Sigmoid colon (tissue), 4 donors: ENCODE data around the gene SLC12A8.

Experiments
- CTCF ChIP-seq, 4 experiments: fragments of 450-650 bp in 3 of 4; fragments of 200-600 bp in 1 of 4; IDR thresholded peaks; one replicate each; pipeline ENCODE4 v1.5.1; 2016 to 2019; ENCODE audit warnings: antibody characterized with exemption in 4 of 4, mild to moderate bottlenecking in 3 of 4, moderate library complexity in 2 of 4
- EP300 ChIP-seq, 4 donors: sonication (generic); formaldehyde crosslinking; IDR thresholded peaks; one replicate each; pipeline ENCODE4 v1.6.1; 2017; ENCODE audit warnings: antibody characterized with exemption in 4 of 4
- POLR2A ChIP-seq, 2 donors: fragments of 450-650 bp; IDR thresholded peaks; one replicate each; pipeline ENCODE4 v1.6.1; 2016; ENCODE audit warnings: antibody characterized with exemption in 2 of 2, mild to moderate bottlenecking in 2 of 2, moderate library complexity in 2 of 2
- POLR2AphosphoS5 ChIP-seq, 4 donors: sonication (generic); formaldehyde crosslinking; IDR thresholded peaks; one replicate each; pipeline ENCODE4 v1.6.1; 2017; ENCODE audit warnings: antibody characterized with exemption in 4 of 4

DNA sequence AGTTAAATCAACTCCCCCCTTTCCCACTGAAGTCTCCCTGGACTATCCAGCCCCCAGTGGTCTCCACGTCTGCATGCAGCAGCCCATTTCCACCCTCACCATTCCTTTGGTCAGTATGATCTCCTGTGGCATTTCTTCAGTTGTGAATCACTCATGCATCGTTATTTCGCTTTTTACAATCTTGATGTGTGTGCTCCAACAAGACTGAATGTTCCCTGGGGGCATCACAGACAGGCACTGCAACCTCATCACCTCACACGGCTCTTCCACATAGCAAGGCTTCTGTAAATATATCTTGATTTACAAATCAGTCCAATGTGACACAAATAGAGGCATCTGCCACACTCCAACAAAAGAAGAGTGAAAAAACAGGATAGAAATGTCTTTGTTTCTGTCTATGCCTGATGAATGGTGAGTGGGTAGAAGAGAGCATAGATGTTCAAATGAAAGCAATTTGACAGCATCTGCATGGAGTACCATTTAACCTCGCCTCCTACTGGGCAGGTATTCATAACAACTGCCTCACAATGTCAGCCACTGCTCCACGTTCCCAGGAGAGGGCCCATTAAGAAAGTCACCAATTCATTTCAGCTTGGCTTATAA, 162.0 kb downstream of the SLC12A8 start:
- TF ChIP-seq CTCF (IDR thresholded peaks at IDR 0.05): no peak
- TF ChIP-seq POLR2A (IDR thresholded peaks at IDR 0.05): no peak
- TF ChIP-seq POLR2AphosphoS5 (IDR thresholded peaks at IDR 0.05): no peak
- TF ChIP-seq EP300 (IDR thresholded peaks at IDR 0.05): no peak
